GM19351 (cell line): Measurements from ENCODE around the gene NOSTRIN.
"Not testable (repeated sequence)": the region's sequence is repeated elsewhere in the genome, so short reads cannot be mapped to it uniquely, and the experiment has no call there.

ENCODE experiments used
- ATAC-seq: cut with Tn5 transposase; IDR thresholded peaks from one replicate; pipeline ENCODE4 v1.9.1; 2021; ENCODE audit warnings: mild to moderate bottlenecking, moderate library complexity; ENCODE audit not compliant: unreplicated experiment

NOSTRIN gene

DNA sequence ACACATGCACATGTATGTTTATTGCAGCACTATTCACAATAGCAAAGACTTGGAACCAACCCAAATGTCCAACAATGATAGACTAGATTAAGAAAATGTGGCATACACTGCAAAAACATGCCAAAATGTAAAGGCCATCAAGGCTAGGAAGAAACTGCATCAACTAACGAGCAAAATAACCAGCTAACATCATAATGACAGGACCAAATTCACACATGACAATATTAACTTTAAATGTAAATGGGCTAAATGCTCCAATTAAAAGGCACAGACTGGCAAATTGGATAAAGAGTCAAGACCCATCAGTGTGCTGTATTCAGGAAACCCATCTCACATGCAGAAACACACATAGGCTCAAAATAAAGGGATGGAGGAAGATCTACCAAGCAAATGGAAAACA lies 64.7 kb downstream of the NOSTRIN start:
- not testable (repeated sequence) for ATAC-seq

DNA sequence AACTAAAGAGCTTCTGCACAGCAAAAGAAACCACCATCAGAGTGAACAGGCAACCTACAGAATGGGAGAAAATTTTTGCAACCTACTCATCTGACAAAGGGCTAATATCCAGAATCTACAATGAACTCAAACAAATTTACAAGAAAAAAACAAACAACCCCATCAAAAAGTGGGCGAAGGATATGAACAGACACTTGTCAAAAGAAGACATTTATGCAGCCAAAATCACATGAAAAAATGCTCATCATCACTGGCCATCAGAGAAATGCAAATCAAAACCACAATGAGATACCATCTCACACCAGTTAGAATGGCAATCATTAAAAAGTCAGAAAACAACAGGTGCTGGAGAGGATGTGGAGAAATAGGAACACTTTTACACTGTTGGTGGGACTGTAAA lies 67.9 kb downstream of the NOSTRIN start:
- not testable (repeated sequence) for ATAC-seq

DNA sequence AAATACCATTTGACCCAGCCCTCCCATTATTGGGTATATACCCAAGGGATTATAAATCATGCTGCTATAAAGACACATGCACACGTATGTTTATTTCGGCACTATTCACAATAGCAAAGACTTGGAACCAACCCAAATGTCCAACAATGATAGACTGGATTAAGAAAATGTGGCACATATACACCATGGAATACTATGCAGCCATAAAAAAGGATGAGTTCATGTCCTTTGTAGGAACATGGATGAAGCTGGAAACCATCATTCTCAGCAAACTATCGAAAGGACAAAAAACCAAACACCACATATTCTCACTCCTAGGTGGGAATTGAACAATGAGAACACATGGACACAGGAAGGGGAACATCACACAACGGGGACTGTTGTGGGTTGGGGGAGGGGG lies 68.4 kb downstream of the NOSTRIN start:
- not testable (repeated sequence) for ATAC-seq

DNA sequence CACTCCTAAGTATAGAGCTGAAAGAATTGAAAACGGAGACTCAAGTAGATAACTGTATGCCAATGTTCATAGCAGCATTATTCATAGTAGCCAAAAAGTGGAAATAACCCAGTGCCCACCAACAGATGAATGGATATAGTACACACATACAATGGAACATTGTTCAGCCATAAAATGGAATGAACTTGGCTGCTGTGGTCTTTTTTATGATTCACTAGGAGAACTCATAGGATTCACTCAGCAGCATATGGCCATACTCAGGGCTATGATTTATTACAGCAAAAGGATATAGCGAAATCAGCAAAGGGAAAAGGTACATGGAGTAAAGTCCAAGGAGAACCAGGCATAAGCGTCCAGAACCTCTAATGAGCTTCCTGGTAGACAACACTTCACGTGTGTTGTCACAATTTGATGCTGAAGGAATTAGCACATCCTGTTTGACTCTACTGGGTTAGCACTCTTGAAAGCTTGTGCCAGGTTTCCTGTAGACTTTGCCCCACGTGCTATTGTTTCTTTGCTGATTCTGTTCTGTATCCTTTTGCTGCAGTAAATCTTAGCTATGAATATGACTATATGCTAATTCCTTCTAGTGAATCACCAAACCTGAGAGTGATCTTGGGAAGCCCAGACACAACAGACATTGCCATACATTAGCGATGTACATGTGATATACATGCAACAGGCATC lies 72.1 kb downstream of the NOSTRIN start:
- ATAC-seq, result no peak

DNA sequence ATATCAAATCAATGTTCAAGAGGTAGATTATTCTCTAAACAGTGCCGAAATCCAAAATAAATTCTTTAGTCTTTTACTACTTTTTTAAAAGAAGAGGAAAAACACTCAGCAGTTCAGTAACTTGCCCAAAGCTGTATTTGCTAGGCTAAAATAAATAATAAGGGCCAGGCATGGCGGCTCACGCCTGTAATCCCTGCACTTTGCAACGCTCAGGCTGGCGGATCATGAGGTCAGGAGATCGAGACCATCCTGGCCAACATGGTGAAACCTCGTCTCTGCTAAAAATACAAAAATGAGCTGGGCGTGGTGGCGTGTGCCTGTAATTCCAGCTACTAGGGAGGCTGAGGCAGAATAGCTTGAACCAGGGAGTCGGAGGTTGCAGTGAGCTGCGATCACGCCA lies 79.7 kb downstream of the NOSTRIN start:
- not testable (repeated sequence) for ATAC-seq

DNA sequence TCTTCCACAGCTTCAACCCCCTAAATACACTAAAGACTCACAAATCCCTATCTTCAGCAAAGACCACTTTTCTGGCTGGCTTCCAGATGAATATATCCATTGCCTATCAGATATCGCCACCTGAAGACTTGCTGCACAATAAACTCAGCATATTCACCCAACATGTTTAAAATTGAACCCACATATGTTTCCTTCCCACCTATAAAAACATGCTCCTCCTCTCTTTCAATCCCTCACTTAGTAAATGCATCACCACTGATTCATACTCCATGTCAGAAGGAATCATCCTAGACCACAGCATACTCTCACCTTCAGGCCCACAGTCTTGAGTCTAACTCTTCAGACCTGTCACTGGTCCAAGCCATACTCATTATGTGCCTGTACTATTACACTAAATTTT lies 82.5 kb downstream of the NOSTRIN start:
- no peak for ATAC-seq

DNA sequence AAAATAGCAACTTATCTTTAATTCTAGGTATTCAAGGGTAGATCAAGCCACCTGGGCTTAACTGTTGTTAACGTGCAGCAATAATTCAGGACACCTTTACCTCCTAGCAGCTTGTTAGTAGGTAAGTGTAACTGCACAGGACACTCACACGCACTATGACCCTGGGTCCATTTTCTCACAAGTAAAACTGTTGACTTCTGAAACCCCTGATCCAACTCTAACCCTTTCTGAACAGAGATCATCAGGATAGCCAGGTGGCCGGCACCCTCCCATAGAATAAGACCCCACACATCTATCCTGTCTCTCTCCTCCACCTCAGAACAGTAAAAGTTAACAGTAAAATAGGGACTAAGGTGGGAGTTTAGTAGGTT lies 87.2 kb downstream of the NOSTRIN start:
- ATAC-seq, result peak; percentile 1

DNA sequence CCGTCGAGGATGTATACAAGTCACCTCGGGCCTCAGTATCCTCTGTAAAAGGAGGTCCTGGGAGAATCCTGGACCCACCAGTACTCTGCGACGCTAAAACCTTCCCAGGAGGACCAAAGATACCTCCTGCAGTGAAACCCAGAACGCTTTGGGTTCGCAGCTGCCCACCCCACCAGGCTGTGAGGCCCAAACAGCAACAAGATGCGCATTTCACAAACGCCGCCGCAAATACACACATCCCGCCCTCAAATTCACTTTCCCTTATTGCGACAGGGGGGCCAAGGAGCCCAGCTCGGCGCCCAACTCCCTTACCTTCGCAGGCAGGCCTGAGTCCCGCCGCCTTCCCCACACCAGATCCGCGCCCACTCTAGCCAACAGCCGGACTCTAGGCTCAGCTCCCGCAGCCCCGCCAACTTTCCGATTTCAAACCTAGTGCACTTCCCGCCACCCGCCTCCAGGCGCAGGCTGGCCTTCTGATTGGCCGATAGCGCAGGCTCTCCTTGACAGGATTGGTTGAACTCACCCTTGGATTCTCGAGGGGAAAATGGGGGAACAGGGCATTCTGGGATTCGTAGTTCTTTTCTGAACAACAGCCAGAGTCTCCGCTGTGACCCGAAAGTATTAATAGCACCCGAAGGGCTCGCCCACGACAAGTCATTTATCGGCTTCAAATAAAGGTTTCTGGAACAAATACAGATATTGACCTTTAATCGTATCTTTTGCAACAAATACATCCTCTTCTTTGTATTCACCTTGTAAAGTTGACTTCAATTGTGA lies 87.8 kb downstream of the NOSTRIN start, which contains the start of gene SPC25:
Gene SPC25 (minus strand): TSS at position 425 of the 777 bp plus-strand sequence. CDS start 911 bp downstream, outside the sequence.
- ATAC-seq, result peak; percentile 100

DNA sequence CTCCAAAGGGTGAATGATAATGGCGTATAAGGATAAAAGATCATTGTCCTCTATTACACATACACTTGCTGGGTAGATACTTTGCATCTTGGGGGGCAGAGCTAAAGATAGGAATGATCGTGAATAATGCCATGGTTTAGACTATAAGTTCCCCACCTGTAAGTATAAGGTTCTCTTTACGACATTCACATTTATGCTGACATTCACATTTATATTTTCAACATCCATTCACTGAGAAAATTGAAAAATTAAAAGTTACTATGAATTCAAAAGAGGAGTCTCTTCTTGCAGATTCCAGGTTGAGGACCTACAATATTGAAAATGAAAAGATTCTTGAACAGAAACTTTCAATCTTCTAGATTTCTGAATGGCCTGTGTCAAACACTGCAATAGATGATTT lies 89.9 kb downstream of the NOSTRIN start:
- ATAC-seq, result no peak

DNA sequence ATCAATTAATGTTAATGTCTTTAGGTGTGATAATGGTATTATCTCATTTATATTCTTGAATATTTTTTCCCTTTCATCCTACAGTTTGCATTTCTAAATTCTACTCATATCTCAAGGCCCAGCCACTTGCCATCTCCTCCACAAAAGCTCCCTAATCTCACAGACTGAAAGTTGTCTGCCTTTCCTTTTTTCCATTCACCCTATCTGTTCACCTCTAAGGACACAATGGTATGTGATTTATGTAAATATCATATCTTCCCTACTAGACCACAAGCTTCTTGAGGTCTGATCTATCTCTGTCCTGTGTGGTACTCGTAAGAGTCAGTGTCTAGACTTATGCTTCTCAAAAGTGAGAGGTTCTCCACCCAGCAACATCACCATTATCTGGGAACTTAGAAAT lies 91.7 kb downstream of the NOSTRIN start:
- ATAC-seq, result no peak

DNA sequence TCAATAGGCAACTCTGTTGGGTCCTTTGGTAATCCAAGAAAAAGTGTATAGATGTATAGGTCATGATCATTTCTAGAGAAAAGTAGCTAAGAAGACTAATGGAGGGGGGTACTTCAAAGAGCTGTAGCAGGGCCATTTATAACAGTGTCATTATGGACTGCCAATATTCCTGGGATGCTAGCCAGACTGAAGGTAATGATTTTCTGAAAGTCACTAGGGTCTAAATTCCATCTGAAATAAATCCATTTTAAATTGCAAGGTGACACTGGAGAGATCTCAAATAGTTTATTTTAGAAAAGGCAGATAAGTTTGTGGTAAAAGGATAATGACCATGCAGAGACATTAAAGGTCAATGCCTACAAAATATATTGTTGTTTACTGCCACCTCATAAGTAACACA lies 92.3 kb downstream of the NOSTRIN start:
- ATAC-seq, result no peak

DNA sequence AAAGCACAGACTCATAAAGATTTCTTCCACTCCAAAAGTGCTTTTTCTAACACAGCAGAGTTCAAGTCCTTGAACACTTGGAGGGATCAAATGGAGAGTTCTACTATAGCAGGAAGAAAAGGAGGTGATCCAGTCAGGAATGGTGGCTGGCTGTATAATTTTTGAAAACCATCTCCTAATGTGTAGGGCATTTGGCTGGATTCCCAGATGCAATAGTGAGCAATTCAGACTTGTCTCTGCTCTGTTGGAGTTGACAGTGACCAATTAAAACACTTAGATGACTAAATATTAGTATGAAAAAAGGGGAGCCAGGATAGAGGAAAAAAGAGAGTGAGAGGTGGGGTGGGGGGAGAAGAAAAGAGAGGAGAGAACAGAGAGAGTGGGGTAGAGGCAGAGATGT lies 93.3 kb downstream of the NOSTRIN start:
- no peak for ATAC-seq

DNA sequence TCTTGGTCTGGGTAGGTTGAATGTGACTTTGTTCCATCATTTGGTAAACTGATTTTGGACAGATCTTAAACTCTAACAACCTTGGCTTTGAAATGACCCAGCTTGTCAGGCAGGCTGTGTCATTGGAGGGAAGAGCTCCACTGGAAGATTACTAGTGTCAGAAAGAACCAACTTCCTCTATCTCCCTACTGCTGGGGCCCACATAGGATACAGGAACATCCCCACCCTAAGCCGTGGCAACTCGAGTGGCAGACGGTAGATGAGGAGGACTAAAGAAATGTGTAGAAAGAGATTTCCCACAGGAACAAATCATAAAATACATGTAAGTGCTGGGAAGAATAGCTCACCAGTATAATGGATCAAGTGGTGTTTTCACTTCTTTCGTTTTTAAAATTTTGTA lies 94.3 kb downstream of the NOSTRIN start:
- ATAC-seq, result no peak

DNA sequence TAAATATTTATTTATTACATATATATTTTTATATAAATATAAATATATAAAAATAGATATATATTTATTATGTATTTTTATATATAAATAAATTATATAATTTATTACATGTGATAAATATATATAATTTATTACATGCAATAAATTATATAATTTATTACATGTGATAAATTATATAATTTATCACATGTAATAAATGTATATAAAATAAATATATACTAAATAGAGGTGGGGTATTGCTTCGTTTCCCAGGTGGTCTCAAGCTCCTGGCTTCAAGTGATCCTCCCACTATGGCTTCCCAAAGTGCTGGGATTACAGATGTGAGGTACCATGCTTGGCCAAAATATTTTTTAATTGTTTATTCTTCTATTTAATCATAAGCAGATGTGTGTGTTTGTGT lies 95.0 kb downstream of the NOSTRIN start:
- ATAC-seq, result no peak

DNA sequence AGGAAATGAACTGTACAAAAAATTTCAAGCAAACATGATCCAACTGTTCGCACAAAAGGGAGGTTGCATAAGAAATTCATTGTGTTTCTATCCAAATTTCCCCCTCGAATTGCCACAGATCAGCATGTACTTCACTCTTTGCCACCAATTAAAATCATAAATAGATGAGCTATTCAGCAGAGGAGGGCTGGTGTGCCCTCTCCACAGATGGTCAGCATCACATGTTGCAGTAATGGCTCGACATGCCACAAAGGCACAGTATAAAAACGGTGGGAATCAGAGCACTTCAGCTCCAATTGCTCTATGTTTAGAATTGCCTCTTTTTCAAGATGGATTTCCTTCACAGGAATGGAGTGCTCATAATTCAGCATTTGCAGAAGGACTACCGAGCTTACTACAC lies 98.6 kb downstream of the NOSTRIN start, which contains the start of gene G6PC2:
Gene G6PC2 (plus strand): TSS at position 289 of the 400 bp plus-strand sequence. CDS start 41 bp downstream, at position 330.
- ATAC-seq, result no peak

DNA sequence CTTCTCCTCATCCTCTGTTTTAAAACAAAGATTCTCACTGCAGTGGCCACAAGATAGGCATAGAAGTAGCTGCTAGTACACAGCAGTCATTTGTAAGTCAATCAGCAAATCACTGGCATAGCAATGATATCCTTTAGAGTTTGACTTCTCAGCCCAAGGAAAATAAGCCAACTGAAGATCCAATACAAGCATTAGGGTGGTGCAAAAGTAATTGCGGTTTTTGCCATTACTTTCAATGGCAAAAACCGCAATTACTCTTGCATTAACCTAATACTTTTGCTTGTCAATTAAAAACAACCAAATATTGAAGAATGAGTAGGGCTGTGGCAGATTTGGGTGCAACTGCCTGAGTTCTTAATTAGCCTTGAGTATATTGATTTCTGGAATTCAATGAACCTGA lies 101.5 kb downstream of the NOSTRIN start:
- ATAC-seq, result no peak

DNA sequence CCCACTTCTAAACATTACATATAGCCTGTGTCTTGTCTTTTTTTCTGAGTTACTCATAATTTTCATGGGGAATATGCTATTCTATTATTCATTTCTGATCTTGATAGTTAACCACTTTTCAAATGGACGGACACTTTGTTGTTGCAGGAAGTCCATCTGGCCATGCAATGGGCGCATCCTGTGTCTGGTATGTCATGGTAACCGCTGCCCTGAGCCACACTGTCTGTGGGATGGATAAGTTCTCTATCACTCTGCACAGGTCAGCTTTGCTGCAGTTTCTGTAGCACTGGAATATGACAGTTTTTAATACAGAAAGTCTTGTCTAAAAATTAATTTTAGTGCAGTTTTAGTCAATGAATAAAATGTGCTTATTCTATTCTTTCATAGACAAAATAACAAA lies 101.9 kb downstream of the NOSTRIN start:
- ATAC-seq, result no peak

DNA sequence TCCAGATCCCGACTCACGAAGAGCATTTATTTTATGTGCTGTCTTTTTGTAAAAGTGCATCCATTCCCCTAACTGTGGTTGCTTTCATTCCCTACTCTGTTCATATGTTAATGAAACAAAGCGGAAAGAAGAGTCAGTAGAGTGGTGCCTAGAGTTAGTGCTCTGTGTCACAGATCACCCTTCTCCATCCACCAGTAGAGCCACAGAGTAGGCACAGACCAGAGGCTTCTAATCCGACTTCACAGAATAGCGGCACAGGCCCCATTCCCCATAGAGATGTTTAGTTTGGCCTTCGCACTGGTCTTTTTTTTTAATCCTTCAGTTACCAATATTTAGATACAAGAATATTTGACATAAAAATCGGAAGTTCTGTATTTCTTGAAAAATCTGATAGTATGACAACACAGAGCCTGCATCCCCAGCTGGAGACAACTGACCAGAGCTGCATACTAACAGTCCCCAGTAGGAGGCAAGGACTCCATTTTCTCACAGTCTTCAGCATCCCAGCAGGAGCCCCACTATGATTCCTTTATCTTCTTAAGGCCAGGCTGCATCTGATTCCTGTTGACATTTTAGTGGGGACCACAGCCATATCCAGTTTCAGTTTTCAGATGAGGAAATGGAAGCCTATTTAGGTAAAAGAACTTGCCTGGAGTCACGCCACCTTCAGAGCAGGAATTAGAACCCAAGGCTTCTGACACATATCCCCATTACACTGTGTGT lies 105.7 kb downstream of the NOSTRIN start:
- ATAC-seq, result no peak

DNA sequence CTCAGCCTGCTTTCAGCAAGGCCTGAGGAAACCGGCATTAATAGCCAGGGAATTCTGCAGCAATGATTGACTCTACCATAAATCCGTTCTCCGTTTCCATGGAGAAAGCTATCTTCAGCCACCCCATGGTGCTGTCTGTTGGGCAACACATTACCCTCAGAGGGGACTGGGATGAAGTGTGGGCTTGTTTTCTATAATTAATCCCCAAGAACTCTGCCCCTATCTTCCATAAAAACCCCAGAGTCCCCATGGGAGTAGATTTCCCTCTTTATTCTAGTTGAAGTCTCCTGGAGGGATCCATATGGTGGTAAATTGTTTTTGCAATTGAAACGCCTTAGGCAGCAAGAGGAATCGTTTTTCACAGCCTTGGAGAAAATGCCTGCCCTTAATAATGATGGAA lies 107.9 kb downstream of the NOSTRIN start:
- no peak for ATAC-seq

DNA sequence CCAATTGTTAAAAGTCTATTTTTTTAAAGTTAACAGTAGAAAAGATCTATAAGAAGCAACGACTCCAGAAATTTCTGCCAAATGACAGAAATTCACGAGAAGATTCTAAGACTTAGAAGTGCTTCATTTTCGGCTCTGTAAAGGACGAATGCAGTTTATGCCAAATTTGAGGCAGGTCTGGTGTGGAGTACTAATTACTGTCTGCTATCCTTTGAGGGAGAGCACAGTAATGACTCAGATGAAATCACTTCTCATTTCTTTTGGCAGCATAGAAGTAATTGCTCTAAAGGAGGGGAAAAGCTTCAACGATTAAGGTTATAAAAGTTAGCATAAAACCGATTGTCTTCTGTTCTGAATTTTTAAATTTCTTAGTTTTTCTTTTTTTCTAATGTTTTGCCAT lies 110.0 kb downstream of the NOSTRIN start:
- no peak for ATAC-seq

DNA sequence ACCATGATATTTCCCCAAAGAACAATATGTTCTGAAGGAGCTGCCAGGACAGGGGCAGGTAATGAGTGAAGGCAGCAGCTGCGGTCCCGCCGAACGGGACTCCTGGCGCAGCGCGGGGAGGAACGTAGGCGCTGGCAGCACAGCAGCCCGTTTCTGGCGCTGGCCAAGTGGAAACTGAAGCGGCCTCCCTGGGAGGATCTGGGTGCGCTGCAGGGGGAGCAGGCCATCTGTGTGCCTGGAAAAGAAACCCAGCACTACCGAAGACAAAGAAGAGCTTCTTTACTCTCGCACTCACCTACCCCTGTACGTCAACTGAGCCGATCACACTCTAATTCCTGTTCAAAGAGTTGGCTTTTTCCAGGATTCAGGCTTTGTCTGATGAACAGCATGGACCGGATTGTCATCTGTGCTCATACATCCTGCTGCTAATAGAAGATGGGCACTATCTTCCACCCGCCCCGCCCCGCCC lies 110.5 kb downstream of the NOSTRIN start:
- no peak for ATAC-seq

DNA sequence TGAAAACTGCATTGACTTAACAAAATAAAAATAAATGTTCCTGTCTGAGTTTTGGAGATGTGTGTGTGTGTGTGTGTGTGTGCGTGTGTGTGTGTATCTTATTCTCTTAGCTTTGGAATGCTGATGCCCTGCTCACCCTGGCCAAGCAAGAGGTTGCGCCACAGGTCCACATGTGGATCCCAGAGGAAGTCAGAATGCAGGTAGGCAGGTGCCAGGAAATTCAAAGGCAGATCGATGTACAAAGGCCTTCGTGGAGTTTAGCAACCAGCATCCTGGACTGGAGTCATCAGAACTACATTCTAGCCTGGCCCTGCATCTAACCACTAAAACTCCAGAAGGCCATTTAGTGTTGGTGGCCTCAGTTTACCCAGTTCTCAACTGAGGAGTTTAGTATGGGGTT lies 111.1 kb downstream of the NOSTRIN start:
- ATAC-seq, result no peak
